Uterus (tissue), 2 donors: ENCODE results near the gene ZNF146.
"Not testable (repeated sequence)": the region's sequence is repeated elsewhere in the genome, so short reads cannot be mapped to it uniquely, and the experiment has no call there.

Experiments
- CTCF ChIP-seq, 4 experiments: fragments of 200-600 bp in 2 of 4; fragments of 450-650 bp in 2 of 4; sonication (generic) in 2 of 4; IDR thresholded peaks; one replicate each; pipeline ENCODE4 v1.5.1; 2016 to 2019; ENCODE audit warnings: antibody characterized with exemption in 4 of 4, mild to moderate bottlenecking in 2 of 4, moderate library complexity in 1 of 4
- POLR2A ChIP-seq, 2 donors: fragments of 450-650 bp; IDR thresholded peaks; one replicate each; pipeline ENCODE4 v1.6.1; 2016; ENCODE audit warnings: antibody characterized with exemption in 2 of 2, mild to moderate bottlenecking in 1 of 2, moderate library complexity in 1 of 2

- TF ChIP-seq CTCF, POLR2A (IDR thresholded peaks at IDR 0.05): not testable (repeated sequence)
These were observed 54.4 kb downstream of the ZNF146 start for GRCh38 chr19:36269295-36269694.
